SU-DHL-6 (cell line): Measurements from ENCODE around the gene SUSD6.

ENCODE experiments used
- H2AFZ ChIP-seq: fragments of 200-600 bp; sonication (generic); 2 replicates; pipeline ENCODE4 v1.6.1; 2014; ENCODE audit warnings: low read depth, mild to moderate bottlenecking, moderate library complexity, mixed read lengths, antibody characterized with exemption, low read length; ENCODE audit not compliant: severe bottlenecking
- H3F3A ChIP-seq: fragments of 200-600 bp; shearing (Covaris generic); 2 replicates; pipeline ENCODE4 v1.6.0; 2016; ENCODE audit warnings: antibody characterized with exemption, mild to moderate bottlenecking; ENCODE audit not compliant: insufficient read depth
- H3K27ac ChIP-seq: fragments of 200-600 bp; sonication (generic); 2 replicates; pipeline ENCODE4 v1.5.1; 2016; ENCODE audit warnings: low read depth, mild to moderate bottlenecking, low read length, moderate library complexity, mixed read lengths
- H3K27me3 ChIP-seq: fragments of 200-600 bp; sonication (generic), shearing (Covaris generic); 2 replicates; pipeline ENCODE4 v1.6.0; 2014; ENCODE audit warnings: mild to moderate bottlenecking, low read length
- H3K36me3 ChIP-seq: fragments of 200-600 bp; sonication (generic); 2 replicates; pipeline ENCODE4 v1.6.1; 2014; ENCODE audit warnings: mild to moderate bottlenecking, low read length, mixed read lengths
- H3K4me2 ChIP-seq: fragments of 300-600, 200-600 bp; shearing (Covaris generic), sonication (generic); 2 replicates; pipeline ENCODE4 v1.6.0; 2014; ENCODE audit warnings: low read length, low read depth, mild to moderate bottlenecking; ENCODE audit not compliant: poor library complexity, severe bottlenecking
- H3K4me3 ChIP-seq: fragments of 200-600 bp; sonication (generic); 2 replicates; pipeline ENCODE4 v1.5.1; 2014; ENCODE audit warnings: antibody characterized with exemption, low read length, mild to moderate bottlenecking, mixed read lengths; ENCODE audit not compliant: insufficient read depth, poor library complexity, severe bottlenecking
- H3K79me2 ChIP-seq: fragments of 200-600 bp; sonication (generic); 2 replicates; pipeline ENCODE4 v1.6.1; 2014; ENCODE audit warnings: mild to moderate bottlenecking, low read length, moderate library complexity; ENCODE audit not compliant: insufficient read depth
- H3K9ac ChIP-seq: fragments of 200-600 bp; sonication (generic); 2 replicates; pipeline ENCODE4 v1.7.0; 2014; ENCODE audit warnings: mild to moderate bottlenecking, low read length
- H3K9me2 ChIP-seq: fragments of 200-600 bp; sonication (generic); replicated peaks from 2 replicates; pipeline ENCODE4 v1.6.1; 2014; ENCODE audit warnings: low read length; ENCODE audit not compliant: insufficient read depth
- H3K9me3 ChIP-seq: fragments of 200-600 bp; sonication (generic); 2 replicates; pipeline ENCODE4 v1.6.1; 2014; ENCODE audit warnings: low read length, mixed read lengths; ENCODE audit not compliant: insufficient read depth
- H4K20me1 ChIP-seq: fragments of 200-600 bp; sonication (generic); 2 replicates; pipeline ENCODE4 v1.6.1; 2014; ENCODE audit warnings: low read depth, mild to moderate bottlenecking, antibody characterized with exemption, low read length, moderate library complexity, mixed read lengths
- CTCF ChIP-seq: fragments of 200-600 bp; sonication (generic); IDR thresholded peaks from one replicate; pipeline ENCODE4 v1.5.1; 2017; ENCODE audit warnings: antibody characterized with exemption, mild to moderate bottlenecking, low read length, moderate library complexity; ENCODE audit not compliant: insufficient read depth, poor library complexity, severe bottlenecking
- EZH2phosphoT487 ChIP-seq: fragments of 200-600 bp; sonication (generic), shearing (Covaris generic); conservative IDR thresholded peaks from 2 replicates; pipeline ENCODE4 v1.6.1; 2018; ENCODE audit warnings: mild to moderate bottlenecking, antibody characterized with exemption, low read length, moderate library complexity, mixed read lengths

Gene SUSD6

GRCh38 chr14:69631509-69631908 lies 20.1 kb downstream of the SUSD6 start:
- no peak overlapping the region for H2AFZ ChIP-seq
- TF ChIP-seq CTCF (no peak), EZH2phosphoT487 (no peak)
- H3K9me2 ChIP-seq = no peaks in the 10 kb centered on the region
- no peak overlapping the region for H3K9ac ChIP-seq
- H3K27ac ChIP-seq = peak overlapping the region; percentile 13; the same call in 1 of the 2 replicates
- H3K36me3 ChIP-seq = no peaks in the 10 kb centered on the region
- peaks cover 100% of the 10 kb centered on the region for H3K79me2 ChIP-seq
- H3F3A ChIP-seq = peaks cover 12% of the 10 kb centered on the region
- peak overlapping the region; percentile 9 for H3K4me2 ChIP-seq
- no peaks in the 10 kb centered on the region for H3K9me3 ChIP-seq
- H3K27me3 ChIP-seq = no peaks in the 10 kb centered on the region
- peaks cover 44% of the 10 kb centered on the region for H4K20me1 ChIP-seq
- H3K4me3 ChIP-seq = no peak overlapping the region

DNA sequence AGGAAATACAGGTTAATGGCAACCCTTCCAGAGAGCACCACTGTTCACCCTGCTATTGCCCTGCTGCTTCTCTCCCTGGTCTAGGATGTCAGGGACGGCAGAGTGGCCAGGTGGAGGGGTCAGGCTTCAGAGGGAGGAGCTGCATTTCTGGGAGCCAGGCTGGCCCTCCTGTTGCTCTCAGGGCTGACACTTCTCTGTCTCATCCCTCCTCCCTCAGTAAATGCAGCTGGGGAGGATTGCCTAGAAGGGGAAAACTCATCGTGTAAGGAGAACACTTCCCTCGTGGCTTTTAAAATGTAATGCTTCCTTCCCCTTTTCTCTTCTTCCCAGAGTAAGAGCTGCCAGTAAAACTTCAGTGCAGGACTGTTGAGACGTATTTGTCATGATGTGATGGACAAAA lies 20.8 kb downstream of the SUSD6 start:
- no peaks in the 10 kb centered on the region for H3K9me2 ChIP-seq
- H3K4me2 ChIP-seq = no peak overlapping the region
- no peaks in the 10 kb centered on the region for H3K27me3 ChIP-seq
- peaks cover 41% of the 10 kb centered on the region for H4K20me1 ChIP-seq
- H3K27ac ChIP-seq = 0 out of 2 replicates have a peak overlapping the region, but pooled peaks have one; percentile 13
- H3K79me2 ChIP-seq = peaks cover 100% of the 10 kb centered on the region
- no peak overlapping the region for H2AFZ ChIP-seq
- H3F3A ChIP-seq = peaks cover 12% of the 10 kb centered on the region
- no peak overlapping the region for H3K4me3 ChIP-seq
- TF ChIP-seq EZH2phosphoT487 (no peak), CTCF (no peak)
- no peaks in the 10 kb centered on the region for H3K36me3 ChIP-seq
- H3K9ac ChIP-seq = no peak overlapping the region
- no peaks in the 10 kb centered on the region for H3K9me3 ChIP-seq

DNA sequence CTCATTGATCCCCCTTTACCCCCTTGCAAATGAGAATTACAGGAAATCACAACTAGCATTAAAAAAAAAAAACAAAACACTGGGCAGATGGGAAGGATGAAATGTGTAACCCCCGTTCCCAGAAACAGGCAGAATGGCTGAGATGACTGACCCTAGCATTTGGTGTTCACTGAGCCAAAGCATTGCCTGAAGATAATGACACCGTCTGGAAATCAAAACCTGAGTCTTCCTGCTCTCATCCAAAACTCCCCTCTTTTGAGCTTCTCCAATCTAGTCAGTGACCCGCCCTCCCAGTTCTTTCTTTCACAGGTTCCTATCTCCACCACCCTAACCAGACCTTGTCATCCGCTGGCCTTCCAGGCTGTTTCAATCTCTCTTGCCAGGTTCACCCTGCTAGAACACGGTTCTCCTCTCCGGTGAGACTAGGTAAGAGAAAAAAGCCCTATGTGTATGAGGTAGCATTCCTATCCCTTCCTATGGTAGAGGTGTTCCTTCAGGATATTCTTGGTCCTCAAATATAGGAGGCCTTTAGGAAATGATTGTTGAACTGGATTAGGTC lies 21.3 kb downstream of the SUSD6 start:
- Histone ChIP-seq H3K9me3 (no peaks in the 10 kb centered on the region), H3K27me3 (no peaks in the 10 kb centered on the region), H4K20me1 (peaks cover 41% of the 10 kb centered on the region), H3K79me2 (peaks cover 100% of the 10 kb centered on the region), H3K27ac (0 out of 2 replicates have a peak overlapping the region, but pooled peaks have one; percentile 13), H3F3A (peaks cover 12% of the 10 kb centered on the region), H3K36me3 (no peaks in the 10 kb centered on the region), H3K4me2 (no peak overlapping the region), H2AFZ (no peak overlapping the region), H3K4me3 (no peak overlapping the region), H3K9ac (no peak overlapping the region), H3K9me2 (no peaks in the 10 kb centered on the region)
- TF ChIP-seq CTCF = no peak
